BLaER1 (cell line): Measurements from ENCODE around the gene TARDBP.
"Not testable (repeated sequence)": the region's sequence is repeated elsewhere in the genome, so short reads cannot be mapped to it uniquely, and the experiment has no call there.

Experiments
- H3K27ac ChIP-seq: shearing (Covaris generic); formaldehyde crosslinking; 2 replicates; pipeline ENCODE4 v1.8.1; 2022
- H3K27me3 ChIP-seq: shearing (Covaris generic); formaldehyde crosslinking; 2 replicates; pipeline ENCODE4 v1.8.1; 2022
- H3K36me3 ChIP-seq: shearing (Covaris generic); formaldehyde crosslinking; 2 replicates; pipeline ENCODE4 v1.8.1; 2022
- H3K4me1 ChIP-seq: shearing (Covaris generic); formaldehyde crosslinking; 2 replicates; pipeline ENCODE4 v1.8.1; 2022
- H3K4me2 ChIP-seq: shearing (Covaris generic); formaldehyde crosslinking; 2 replicates; pipeline ENCODE4 v1.8.1; 2022
- H3K4me3 ChIP-seq: shearing (Covaris generic); formaldehyde crosslinking; 2 replicates; pipeline ENCODE4 v1.8.1; 2022
- H3K9ac ChIP-seq: shearing (Covaris generic); formaldehyde crosslinking; 2 replicates; pipeline ENCODE4 v1.8.1; 2022
- H3K9me3 ChIP-seq: shearing (Covaris generic); formaldehyde crosslinking; 2 replicates; pipeline ENCODE4 v1.8.1; 2022
- H4K20me1 ChIP-seq: shearing (Covaris generic); formaldehyde crosslinking; 2 replicates; pipeline ENCODE4 v1.8.1; 2022
- Cebpa-rat ChIP-seq: shearing (Covaris generic); IDR thresholded peaks from 2 replicates; pipeline ENCODE4 v1.8.1; 2022

Gene TARDBP

DNA sequence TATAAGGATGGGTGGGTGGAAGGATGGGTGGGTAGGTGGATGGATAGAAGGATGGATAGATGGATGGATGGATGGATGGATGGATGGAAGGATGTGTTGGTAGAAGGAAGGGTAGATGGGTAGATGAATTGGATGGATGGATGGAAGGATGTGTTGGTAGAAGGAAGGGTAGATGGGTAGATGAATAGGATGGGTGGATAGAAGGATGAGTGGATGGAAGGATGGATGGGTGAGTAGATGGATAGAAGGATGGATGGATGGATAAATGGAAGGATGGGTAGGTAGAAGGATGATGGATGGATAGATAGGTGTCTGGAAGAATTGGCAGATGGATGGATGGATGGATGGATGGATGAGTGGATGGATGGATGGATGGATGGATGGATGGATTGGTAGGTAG, 28.6 kb downstream of the TARDBP start:
- H3K4me2 ChIP-seq, result no peak overlapping the region
- no peaks in the 10 kb centered on the region for H3K9me3 ChIP-seq
- H3K4me1 ChIP-seq, result no peaks in the 10 kb centered on the region; the same call in 1 of the 2 replicates
- no peak for TF ChIP-seq Cebpa-rat
- H3K36me3 ChIP-seq, result no peaks in the 10 kb centered on the region
- no peak overlapping the region for H3K9ac ChIP-seq
- H3K27ac ChIP-seq, result no peak overlapping the region
- no peaks in the 10 kb centered on the region for H3K27me3 ChIP-seq
- no peak overlapping the region for H3K4me3 ChIP-seq
- no peaks in the 10 kb centered on the region for H4K20me1 ChIP-seq

DNA sequence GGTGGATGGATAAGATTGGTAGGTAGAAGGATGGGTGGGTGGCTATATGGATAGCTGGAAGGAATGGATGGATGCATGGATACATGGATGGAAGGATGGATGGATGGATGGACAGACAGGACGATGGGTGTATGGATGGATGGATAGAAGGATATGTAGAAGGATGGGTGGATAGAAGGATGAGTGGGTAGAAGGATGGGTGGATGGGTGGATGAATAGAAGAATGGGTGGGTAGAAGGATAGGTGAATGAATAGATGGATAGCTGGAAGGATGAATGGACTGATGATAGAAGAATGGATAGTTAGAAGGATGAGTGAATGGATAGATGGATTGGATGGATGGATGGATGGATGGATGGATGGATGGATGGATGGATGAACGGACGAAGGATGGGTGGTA, 29.6 kb downstream of the TARDBP start:
- no peaks in the 10 kb centered on the region; the same call in 1 of the 2 replicates for H3K4me1 ChIP-seq
- H3K9ac ChIP-seq, result no peak overlapping the region
- no peaks in the 10 kb centered on the region for H3K36me3 ChIP-seq
- H3K9me3 ChIP-seq, result no peaks in the 10 kb centered on the region
- H3K4me3 ChIP-seq, result no peak overlapping the region
- H3K27ac ChIP-seq, result no peak overlapping the region
- H4K20me1 ChIP-seq, result no peaks in the 10 kb centered on the region
- no peaks in the 10 kb centered on the region for H3K27me3 ChIP-seq
- no peak for TF ChIP-seq Cebpa-rat
- H3K4me2 ChIP-seq, result no peak overlapping the region

DNA sequence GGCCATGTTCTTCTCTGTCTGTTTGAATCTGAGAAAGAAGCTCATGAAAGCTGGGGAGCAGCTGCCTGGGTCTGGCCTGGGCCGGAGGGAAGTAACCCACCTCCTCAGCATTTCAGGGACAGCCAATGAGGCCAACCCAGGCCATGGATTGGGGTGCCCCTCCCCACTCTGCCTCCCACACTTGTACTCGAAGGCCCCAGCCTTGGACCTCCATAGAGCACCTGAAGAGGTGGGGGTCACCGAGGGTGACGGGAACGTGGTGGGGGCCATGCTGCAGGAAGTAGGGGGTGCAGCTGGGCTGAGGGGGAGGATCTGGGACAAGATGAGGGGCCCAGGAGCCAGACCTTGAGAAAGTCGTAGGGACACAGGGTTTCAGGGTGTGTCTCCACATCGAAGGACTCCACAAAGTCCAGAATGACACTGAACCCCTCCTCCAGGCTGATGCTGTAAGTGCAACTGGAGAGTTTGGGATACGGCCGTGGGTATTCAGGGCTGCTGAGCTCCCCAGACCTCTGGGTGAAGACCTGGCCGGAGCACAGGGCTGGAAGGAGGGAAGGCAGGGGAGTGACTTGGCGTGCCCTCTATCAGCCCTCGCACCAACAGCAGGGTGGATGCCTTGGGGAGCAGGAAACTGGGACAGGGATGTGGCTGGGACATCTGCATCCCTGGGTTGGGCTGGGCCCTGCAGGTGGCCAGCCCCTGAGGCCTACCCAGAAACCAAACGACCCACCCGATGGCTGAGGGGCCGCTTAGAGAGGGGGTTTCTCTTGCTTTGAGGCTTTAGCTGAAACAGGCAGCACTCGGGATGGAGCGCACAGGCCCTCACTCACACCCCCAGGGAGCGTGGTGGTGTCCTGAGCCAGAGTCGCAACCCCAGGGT, 30.8 kb downstream of the TARDBP start:
- H3K9me3 ChIP-seq, result no peaks in the 10 kb centered on the region
- H3K27ac ChIP-seq, result no peak overlapping the region
- H3K36me3 ChIP-seq, result no peaks in the 10 kb centered on the region
- H3K9ac ChIP-seq, result no peak overlapping the region
- no peak overlapping the region for H3K4me3 ChIP-seq
- no peak overlapping the region for H3K4me2 ChIP-seq
- TF ChIP-seq Cebpa-rat, result no peak
- H3K27me3 ChIP-seq, result no peaks in the 10 kb centered on the region
- H4K20me1 ChIP-seq, result no peaks in the 10 kb centered on the region
- H3K4me1 ChIP-seq, result no peaks in the 10 kb centered on the region

GRCh38 chr1:11044086-11044848, 31.8 kb downstream of the TARDBP start:
- Histone ChIP-seq H3K9ac (no peak overlapping the region), H3K27me3 (no peaks in the 10 kb centered on the region), H4K20me1 (no peaks in the 10 kb centered on the region), H3K4me3 (no peak overlapping the region), H3K4me1 (no peaks in the 10 kb centered on the region), H3K27ac (no peak overlapping the region), H3K4me2 (no peak overlapping the region), H3K36me3 (no peaks in the 10 kb centered on the region), H3K9me3 (no peaks in the 10 kb centered on the region)
- no peak for TF ChIP-seq Cebpa-rat

DNA sequence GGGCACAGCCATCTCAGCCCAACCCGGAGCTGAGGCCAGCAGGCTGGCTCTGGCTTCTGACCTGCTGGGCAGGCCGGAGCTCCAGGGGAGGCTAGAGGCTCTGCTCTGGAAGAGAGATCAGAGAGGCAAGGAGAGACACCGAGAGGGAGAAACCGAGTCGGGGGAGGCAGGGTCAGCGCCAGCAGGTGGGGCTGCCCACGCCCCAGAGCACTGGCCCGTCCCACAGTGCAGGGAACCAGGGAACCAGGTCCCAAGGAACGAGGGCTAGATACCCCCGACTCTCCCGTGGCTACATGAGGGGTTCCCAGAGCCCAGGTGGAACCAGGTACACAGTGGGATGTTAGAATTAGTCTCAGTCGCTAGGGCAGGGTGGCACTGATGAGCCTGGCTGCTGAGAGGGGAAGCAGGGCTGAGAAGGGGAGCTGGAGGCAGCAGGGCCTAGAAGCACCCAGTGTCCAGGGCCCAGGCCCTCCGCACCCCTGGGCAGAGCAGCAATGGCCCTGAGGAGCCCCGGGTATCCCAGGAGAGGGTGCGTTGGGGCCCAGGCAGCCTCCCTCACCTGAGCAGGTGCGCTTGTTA, 32.5 kb downstream of the TARDBP start:
- no peak overlapping the region for H3K27ac ChIP-seq
- H3K9ac ChIP-seq, result no peak overlapping the region
- no peak overlapping the region for H3K4me3 ChIP-seq
- no peaks in the 10 kb centered on the region for H3K9me3 ChIP-seq
- no peaks in the 10 kb centered on the region for H3K27me3 ChIP-seq
- H4K20me1 ChIP-seq, result no peaks in the 10 kb centered on the region
- no peak for TF ChIP-seq Cebpa-rat
- H3K4me1 ChIP-seq, result no peaks in the 10 kb centered on the region
- H3K36me3 ChIP-seq, result no peaks in the 10 kb centered on the region
- H3K4me2 ChIP-seq, result no peak overlapping the region

DNA sequence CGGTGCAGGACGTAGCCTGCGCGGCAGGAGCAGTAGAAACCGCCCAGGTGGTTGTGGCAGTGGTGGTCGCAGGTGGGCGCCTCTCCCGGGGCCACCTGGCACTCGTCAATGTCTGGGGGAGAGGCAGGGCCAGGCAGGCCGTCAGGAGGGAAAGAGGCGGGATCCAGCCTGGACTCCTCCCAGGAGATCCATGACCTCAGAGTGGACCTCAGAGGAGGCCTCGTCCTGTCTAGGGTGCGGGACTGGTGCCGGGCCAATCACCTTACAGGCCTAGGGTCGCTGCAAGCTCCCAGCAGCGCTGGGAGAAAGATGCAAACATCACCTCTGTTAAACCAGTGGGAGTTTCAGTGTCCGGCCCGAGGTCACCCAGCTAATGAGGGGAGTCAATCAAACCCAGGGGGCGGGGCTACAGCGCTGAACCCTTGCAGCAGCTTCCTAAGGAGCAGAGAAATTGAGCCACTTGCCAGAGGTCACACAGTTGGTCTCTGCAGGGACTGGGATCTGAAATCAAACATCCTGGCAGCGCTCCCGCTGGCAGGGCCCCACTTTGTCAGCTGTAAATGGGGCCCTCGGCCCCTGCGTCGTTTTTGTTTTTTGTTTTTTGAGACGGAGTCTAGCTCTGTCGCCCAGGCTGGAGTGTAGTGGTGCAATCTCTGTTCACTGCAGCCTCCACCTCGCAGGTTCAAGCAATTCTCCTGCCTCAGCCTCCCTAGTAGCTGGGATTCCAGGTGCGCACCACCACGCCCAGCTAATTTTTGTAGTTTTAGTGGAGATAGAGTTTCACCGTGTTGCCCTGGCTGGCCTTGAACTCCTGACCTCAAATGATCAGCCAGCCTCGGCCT, 33.2 kb downstream of the TARDBP start:
- no peaks in the 10 kb centered on the region for H3K27me3 ChIP-seq
- H3K4me2 ChIP-seq, result no peak overlapping the region
- no peak overlapping the region for H3K9ac ChIP-seq
- no peaks in the 10 kb centered on the region for H3K36me3 ChIP-seq
- H3K27ac ChIP-seq, result no peak overlapping the region
- no peaks in the 10 kb centered on the region for H3K9me3 ChIP-seq
- H3K4me1 ChIP-seq, result no peaks in the 10 kb centered on the region
- no peak overlapping the region for H3K4me3 ChIP-seq
- H4K20me1 ChIP-seq, result no peaks in the 10 kb centered on the region
- no peak for TF ChIP-seq Cebpa-rat

- Histone ChIP-seq H3K27me3 (no peaks in the 10 kb centered on the region), H3K36me3 (no peaks in the 10 kb centered on the region), H3K9ac (no peak overlapping the region), H3K4me3 (no peak overlapping the region), H3K27ac (no peak overlapping the region), H3K9me3 (no peaks in the 10 kb centered on the region), H4K20me1 (no peaks in the 10 kb centered on the region), H3K4me1 (no peaks in the 10 kb centered on the region), H3K4me2 (no peak overlapping the region)
- no peak for TF ChIP-seq Cebpa-rat
These were observed 33.8 kb downstream of the TARDBP start for GRCh38 chr1:11046270-11046566.

- H3K4me2 ChIP-seq, result no peak within 1 kb of the TSS
- H3K36me3 ChIP-seq, result no peaks in the 10 kb centered on the region
- no peak for TF ChIP-seq Cebpa-rat
- no peaks in the 10 kb centered on the region for H3K27me3 ChIP-seq
- no peak within 1 kb of the TSS for H3K9ac ChIP-seq
- H3K27ac ChIP-seq, result no peak within 1 kb of the TSS
- no peaks in the 10 kb centered on the region for H3K4me1 ChIP-seq
- H4K20me1 ChIP-seq, result no peaks in the 10 kb centered on the region
- no peak within 1 kb of the TSS for H3K4me3 ChIP-seq
- H3K9me3 ChIP-seq, result no peaks in the 10 kb centered on the region
These were observed 34.3 kb downstream of the TARDBP start, which contains the start of gene MASP2 for GRCh38 chr1:11046625-11047365. Gene MASP2, minus strand, starts transcription at chr1:11047239. Its CDS starts 32 bp downstream, at chr1:11047207.

GRCh38 chr1:11051121-11051520, 38.7 kb downstream of the TARDBP start:
- not testable (repeated sequence) for H3K27ac ChIP-seq, H3K27me3 ChIP-seq

More at GRCh38 chr1:11051121-11051520, 38.7 kb downstream of the TARDBP start:
- not testable (repeated sequence) for H3K4me3 ChIP-seq, H3K4me2 ChIP-seq, H3K9me3 ChIP-seq, H3K9ac ChIP-seq
- peaks cover 27% of the 10 kb centered on the region for H3K36me3 ChIP-seq
- H3K4me1 ChIP-seq, result peaks cover 13% of the 10 kb centered on the region
- H4K20me1 ChIP-seq, result peaks cover 29% of the 10 kb centered on the region
